Stimulated activated naive CD8-positive, alpha-beta T cell treated with anti-CD3 and anti-CD28 coated beads, Interleukin-15, Interleukin-2, amounts not matched to agents 100 U/mL and 50 U/mL, for 24 hours (primary cell): ENCODE data around the gene RNF144A.
"Not testable (repeated sequence)": the region's sequence is repeated elsewhere in the genome, so short reads cannot be mapped to it uniquely, and the experiment has no call there.

Experiments used
- ATAC-seq: fragments of 150-1000 bp; cut with Tn5 transposase; one replicate; pipeline ENCODE4 v1.10.0; 2021
- DNase-seq: peaks from one replicate; pipeline ENCODE4 v3.0.0; 2021

The RNF144A gene

GRCh38 chr2:6917071-6917760 is at the start of gene RNF144A:
RNF144A (plus strand) TSS chr2:6917412; CDS start chr2:6996927, 79,515 bp downstream.
- peak; percentile 86 for DNase-seq
- peak; percentile 81 for ATAC-seq

GRCh38 chr2:6872394-6872793 is 44.8 kb upstream of the RNF144A start:
- ATAC-seq (no peak), DNase-seq (no peak)

- DNase-seq, result no peak
Measured at GRCh38 chr2:6874032-6874431, 43.2 kb upstream of the RNF144A start.

GRCh38 chr2:6876309-6876708 is 40.9 kb upstream of the RNF144A start:
- DNase-seq, result no peak
- ATAC-seq, result no peak

More at GRCh38 chr2:6874032-6874431, 43.2 kb upstream of the RNF144A start:
- no peak for ATAC-seq

GRCh38 chr2:6877402-6878304 is 39.6 kb upstream of the RNF144A start, which contains the start of gene RSAD2:
RSAD2 (plus strand) TSS chr2:6877777; CDS start chr2:6877801, 24 bp downstream.
- ATAC-seq, result peak; percentile 84
- peak; percentile 24 for DNase-seq

- ATAC-seq (no peak), DNase-seq (no peak)
Measured at GRCh38 chr2:6878549-6878948, 38.7 kb upstream of the RNF144A start.

- ATAC-seq (no peak), DNase-seq (no peak)
Measured at GRCh38 chr2:6879011-6879410, 38.2 kb upstream of the RNF144A start.

- ATAC-seq, result no peak
- no peak for DNase-seq
Measured at GRCh38 chr2:6880200-6880733, 36.9 kb upstream of the RNF144A start.

GRCh38 chr2:6881046-6881445 is 36.2 kb upstream of the RNF144A start:
- ATAC-seq, result no peak
- no peak for DNase-seq

- DNase-seq (no peak), ATAC-seq (no peak)
Measured at GRCh38 chr2:6881516-6881915, 35.7 kb upstream of the RNF144A start.

GRCh38 chr2:6883448-6884122 is 33.6 kb upstream of the RNF144A start:
- no peak for DNase-seq

GRCh38 chr2:6885551-6885950 is 31.7 kb upstream of the RNF144A start:
- DNase-seq (no peak), ATAC-seq (no peak)

More at GRCh38 chr2:6883448-6884122, 33.6 kb upstream of the RNF144A start:
- ATAC-seq, result no peak

GRCh38 chr2:6885968-6886367 is 31.2 kb upstream of the RNF144A start:
- DNase-seq (no peak), ATAC-seq (no peak)

- ATAC-seq (no peak), DNase-seq (no peak)
Measured at GRCh38 chr2:6887751-6888192, 29.4 kb upstream of the RNF144A start.

- DNase-seq, result no peak
- ATAC-seq, result peak; percentile 40
Measured at GRCh38 chr2:6888724-6889123, 28.5 kb upstream of the RNF144A start.

- DNase-seq, result no peak
Measured at GRCh38 chr2:6893876-6894482, 23.2 kb upstream of the RNF144A start.

GRCh38 chr2:6896930-6897759 is 20.1 kb upstream of the RNF144A start:
- DNase-seq (no peak), ATAC-seq (no peak)

More at GRCh38 chr2:6893876-6894482, 23.2 kb upstream of the RNF144A start:
- no peak for ATAC-seq

- not testable (repeated sequence) for DNase-seq, ATAC-seq
Measured at GRCh38 chr2:6902581-6902980, 14.6 kb upstream of the RNF144A start.

- ATAC-seq (no peak), DNase-seq (no peak)
Measured at GRCh38 chr2:6905668-6906067, 11.5 kb upstream of the RNF144A start.

GRCh38 chr2:6906165-6906741 is 11.0 kb upstream of the RNF144A start:
- peak; percentile 85 for ATAC-seq

More at GRCh38 chr2:6906165-6906741, 11.0 kb upstream of the RNF144A start:
- DNase-seq, result no peak
